Upper lobe of left lung (tissue), 6 donors: ENCODE measurements around the gene PPP3CA. TPM values are rescaled to one million over a fixed set of nuclear protein-coding genes. Genes with fewer than 3 reads are reported as not detected.

Source experiments
- ATAC-seq, 2 donors: fragments of 200-7000 bp; cut with Tn5 transposase; one replicate each; pipeline ENCODE4 v1.9.1; 2022; ENCODE audit warnings: mild to moderate bottlenecking in 2 of 2, moderate library complexity in 2 of 2; ENCODE audit not compliant: low FRiP score in 2 of 2
- DNase-seq, 2 donors: peaks; one replicate each; pipeline ENCODE4 v3.0.0-alpha.2; 2019 to 2020
- H3K27ac ChIP-seq, 4 donors: fragments of 200-600 bp; sonication (generic); one replicate each; pipeline ENCODE4 v1.5.1; 2016 to 2019
- H3K27me3 ChIP-seq, 4 donors: fragments of 200-600 bp; sonication (generic); one replicate each; pipeline ENCODE4 v1.5.1; 2017 to 2019
- H3K36me3 ChIP-seq, 4 donors: fragments of 200-600 bp; sonication (generic); one replicate each; pipeline ENCODE4 v1.5.1; 2016 to 2019
- H3K4me1 ChIP-seq, 4 donors: fragments of 200-600 bp; sonication (generic); one replicate each; pipeline ENCODE4 v1.5.1; 2018 to 2019
- H3K4me3 ChIP-seq, 4 donors: fragments of 200-600 bp; sonication (generic); one replicate each; pipeline ENCODE4 v1.5.1; 2017 to 2019; ENCODE audit warnings: mild to moderate bottlenecking in 2 of 4, moderate library complexity in 1 of 4
- H3K9me3 ChIP-seq, 4 donors: fragments of 200-600 bp; sonication (generic); one replicate each; pipeline ENCODE4 v1.5.1; 2018 to 2019
- EP300 ChIP-seq, 4 donors: sonication (generic); formaldehyde crosslinking; IDR thresholded peaks; one replicate each; pipeline ENCODE4 v1.5.1; 2017; ENCODE audit warnings: antibody characterized with exemption in 4 of 4, control low read depth in 2 of 4
- POLR2A ChIP-seq, 4 donors: fragments of 450-650 bp; IDR thresholded peaks; one replicate each; pipeline ENCODE4 v1.5.1; 2016 to 2017; ENCODE audit warnings: antibody characterized with exemption in 4 of 4, mild to moderate bottlenecking in 2 of 4
- POLR2AphosphoS5 ChIP-seq, 2 donors: sonication (generic); formaldehyde crosslinking; IDR thresholded peaks; one replicate each; pipeline ENCODE4 v1.5.1; 2017; ENCODE audit warnings: antibody characterized with exemption in 2 of 2
- WGBS, 2 donors: methylation state at CpG; one replicate each; pipeline ENCODE4 v1.1.5; 2017 to 2018; 5-methylcytosine and 5-hydroxymethylcytosine counted together
- total RNA-seq, 6 donors: library from RNA; depleted of rRNA in 4 of 6; stranded (reverse); fragments of >200 nt in 4 of 6; gene quantifications; one replicate each; pipeline versions ENCODE4 v1.1.0 to v1.2.1, GENCODE V29; 2016 to 2021
- TF ChIP-seq, protein P1 (sequence below), 6 experiments: fragments of 450-650 bp in 4 of 6; fragments of 200-600 bp in 2 of 6; sonication (generic) in 2 of 6; IDR thresholded peaks; one replicate each; pipeline ENCODE4 v1.5.1; 2016 to 2019; ENCODE audit warnings: antibody characterized with exemption in 6 of 6
- donor health status: DM: no; HTN: no; CAD: no; lungs with moderate emphysema.
- donor health status: DM: no; HTN: yes; CAD: no; lungs with severe emphysema.

PPP3CA gene
- total RNA-seq, 6 donors from 2014 or later = 28.3 to 62.0 (median 50.0) TPM

DNA sequence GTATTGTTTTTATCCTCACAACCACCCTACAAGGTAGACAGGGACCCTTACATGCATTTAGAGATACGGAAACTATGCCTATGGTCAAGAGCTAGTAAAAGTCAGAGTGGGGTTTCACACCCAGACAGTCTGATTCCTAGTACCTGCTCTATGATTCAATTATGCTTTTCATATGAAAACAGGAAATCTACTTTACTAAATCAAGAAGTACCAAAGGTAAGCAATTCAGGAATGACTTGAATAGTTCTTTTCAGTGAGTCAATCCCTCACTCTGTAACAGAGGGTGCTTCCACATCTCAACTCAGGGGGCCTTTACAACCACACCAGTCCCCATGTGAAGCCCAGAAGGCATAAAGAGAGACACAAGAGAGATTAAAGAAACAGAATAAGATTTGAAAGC lies 191.4 kb downstream of the PPP3CA start:
- no peak overlapping the region for H3K27ac ChIP-seq
- no peak overlapping the region for H3K4me3 ChIP-seq
- H3K36me3 ChIP-seq = no peaks in the 10 kb centered on the region
- TF ChIP-seq POLR2A (IDR thresholded peaks at IDR 0.05) (no peak), POLR2AphosphoS5 (IDR thresholded peaks at IDR 0.05) (no peak), EP300 (IDR thresholded peaks at IDR 0.05) (no peak)
- TF ChIP-seq, protein P1, sequence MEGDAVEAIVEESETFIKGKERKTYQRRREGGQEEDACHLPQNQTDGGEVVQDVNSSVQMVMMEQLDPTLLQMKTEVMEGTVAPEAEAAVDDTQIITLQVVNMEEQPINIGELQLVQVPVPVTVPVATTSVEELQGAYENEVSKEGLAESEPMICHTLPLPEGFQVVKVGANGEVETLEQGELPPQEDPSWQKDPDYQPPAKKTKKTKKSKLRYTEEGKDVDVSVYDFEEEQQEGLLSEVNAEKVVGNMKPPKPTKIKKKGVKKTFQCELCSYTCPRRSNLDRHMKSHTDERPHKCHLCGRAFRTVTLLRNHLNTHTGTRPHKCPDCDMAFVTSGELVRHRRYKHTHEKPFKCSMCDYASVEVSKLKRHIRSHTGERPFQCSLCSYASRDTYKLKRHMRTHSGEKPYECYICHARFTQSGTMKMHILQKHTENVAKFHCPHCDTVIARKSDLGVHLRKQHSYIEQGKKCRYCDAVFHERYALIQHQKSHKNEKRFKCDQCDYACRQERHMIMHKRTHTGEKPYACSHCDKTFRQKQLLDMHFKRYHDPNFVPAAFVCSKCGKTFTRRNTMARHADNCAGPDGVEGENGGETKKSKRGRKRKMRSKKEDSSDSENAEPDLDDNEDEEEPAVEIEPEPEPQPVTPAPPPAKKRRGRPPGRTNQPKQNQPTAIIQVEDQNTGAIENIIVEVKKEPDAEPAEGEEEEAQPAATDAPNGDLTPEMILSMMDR (IDR thresholded peaks at IDR 0.05) = no peak
- H3K9me3 ChIP-seq = no peaks in the 10 kb centered on the region
- no peaks in the 10 kb centered on the region for H3K27me3 ChIP-seq
- ATAC-seq = no peak
- 91 to 100% methylated on average over 1 of the region's 1 CpG for WGBS, 2 donors
- DNase-seq = no peak
- H3K4me1 ChIP-seq = peaks cover 0 to 7% (median 1%) of the 10 kb centered on the region in 4 donors

DNA sequence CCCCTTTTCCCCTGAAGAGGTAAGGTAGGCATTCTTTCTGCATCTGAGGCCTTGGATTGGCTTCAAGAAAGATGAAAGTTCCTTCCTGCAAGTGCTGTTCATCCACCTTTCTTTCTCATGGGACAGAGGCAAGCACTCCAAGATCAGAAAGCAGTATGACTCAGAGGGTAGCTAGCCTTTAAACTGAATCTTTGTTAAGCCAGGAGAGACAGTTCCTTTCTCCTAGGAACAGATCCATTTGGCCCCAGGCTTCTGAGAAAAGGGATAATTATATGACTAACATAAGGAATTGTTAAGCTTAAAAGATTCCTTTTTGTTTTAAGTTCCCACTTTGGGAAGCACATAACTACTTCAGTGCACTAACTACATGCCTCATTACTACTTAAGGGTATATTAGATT lies 192.0 kb downstream of the PPP3CA start:
- TF ChIP-seq POLR2A (IDR thresholded peaks at IDR 0.05) (no peak), EP300 (IDR thresholded peaks at IDR 0.05) (no peak), POLR2AphosphoS5 (IDR thresholded peaks at IDR 0.05) (no peak)
- TF ChIP-seq, protein P1 (IDR thresholded peaks at IDR 0.05) = no peak
- no peak for ATAC-seq
- H3K9me3 ChIP-seq = no peaks in the 10 kb centered on the region
- no peak overlapping the region for H3K27ac ChIP-seq
- no peaks in the 10 kb centered on the region for H3K27me3 ChIP-seq
- no peaks in the 10 kb centered on the region for H3K36me3 ChIP-seq
- DNase-seq = no peak
- H3K4me3 ChIP-seq = no peak overlapping the region
- H3K4me1 ChIP-seq = peaks cover 0 to 7% (median 1%) of the 10 kb centered on the region in 4 donors

DNA sequence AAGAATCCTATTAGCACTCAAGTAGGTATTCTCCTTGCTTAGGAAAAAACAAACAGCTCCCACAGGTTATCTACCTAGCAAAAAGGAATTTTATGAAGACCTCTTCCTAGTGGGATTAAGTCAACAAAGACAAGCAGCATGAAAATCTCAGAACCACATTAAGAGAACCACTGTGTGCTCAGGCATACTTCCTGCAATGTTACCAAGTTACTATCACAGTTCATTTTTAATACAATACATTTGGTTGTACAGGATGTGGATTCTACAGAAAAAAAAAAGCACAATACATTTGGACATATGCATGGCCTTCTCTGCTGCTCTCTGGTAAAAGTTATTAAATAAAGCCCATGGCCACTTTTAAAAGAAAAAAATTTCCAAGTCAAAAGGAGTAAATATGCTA lies 193.7 kb downstream of the PPP3CA start:
- no peak for ATAC-seq
- DNase-seq = no peak
- no peaks in the 10 kb centered on the region for H3K9me3 ChIP-seq
- H3K27ac ChIP-seq = no peak overlapping the region
- no peak overlapping the region for H3K4me3 ChIP-seq
- no peaks in the 10 kb centered on the region for H3K36me3 ChIP-seq
- TF ChIP-seq, protein P1 (IDR thresholded peaks at IDR 0.05) = no peak
- no peak for TF ChIP-seq POLR2AphosphoS5 (IDR thresholded peaks at IDR 0.05)
- no peak for TF ChIP-seq EP300 (IDR thresholded peaks at IDR 0.05)
- no peak for TF ChIP-seq POLR2A (IDR thresholded peaks at IDR 0.05)
- H3K4me1 ChIP-seq = peaks cover 0 to 7% (median 1%) of the 10 kb centered on the region in 4 donors
- H3K27me3 ChIP-seq = no peaks in the 10 kb centered on the region

DNA sequence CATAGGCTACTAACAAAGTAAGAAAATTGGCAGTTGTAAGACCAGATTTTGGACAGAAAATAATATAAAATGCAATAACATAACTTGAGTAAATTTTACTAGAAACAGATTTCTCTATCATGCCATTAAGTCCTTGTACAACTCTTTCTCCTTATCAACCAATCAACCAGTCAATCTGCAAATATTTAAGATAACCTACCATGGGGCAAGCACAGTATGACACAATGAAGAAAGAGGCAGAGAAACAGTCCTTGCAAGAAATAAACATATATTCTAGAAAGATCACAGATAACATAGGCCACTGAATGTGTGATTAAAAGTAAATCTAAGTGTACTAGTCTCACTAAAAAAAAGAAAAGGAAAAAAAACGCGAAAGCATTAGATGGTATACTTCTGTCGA lies 194.8 kb downstream of the PPP3CA start:
- no peak overlapping the region for H3K27ac ChIP-seq
- no peak overlapping the region for H3K4me3 ChIP-seq
- DNase-seq (no peak), ATAC-seq (no peak)
- no peaks in the 10 kb centered on the region for H3K36me3 ChIP-seq
- whole genome bisulfite sequencing, 2 donors = 95 to 100% methylated on average over 3 of the region's 3 CpGs
- peaks cover 0 to 7% (median 1%) of the 10 kb centered on the region in 4 donors for H3K4me1 ChIP-seq
- TF ChIP-seq EP300 (IDR thresholded peaks at IDR 0.05) (no peak), POLR2AphosphoS5 (IDR thresholded peaks at IDR 0.05) (no peak), POLR2A (IDR thresholded peaks at IDR 0.05) (no peak)
- TF ChIP-seq, protein P1 (IDR thresholded peaks at IDR 0.05) = no peak
- no peaks in the 10 kb centered on the region for H3K27me3 ChIP-seq
- no peaks in the 10 kb centered on the region for H3K9me3 ChIP-seq

DNA sequence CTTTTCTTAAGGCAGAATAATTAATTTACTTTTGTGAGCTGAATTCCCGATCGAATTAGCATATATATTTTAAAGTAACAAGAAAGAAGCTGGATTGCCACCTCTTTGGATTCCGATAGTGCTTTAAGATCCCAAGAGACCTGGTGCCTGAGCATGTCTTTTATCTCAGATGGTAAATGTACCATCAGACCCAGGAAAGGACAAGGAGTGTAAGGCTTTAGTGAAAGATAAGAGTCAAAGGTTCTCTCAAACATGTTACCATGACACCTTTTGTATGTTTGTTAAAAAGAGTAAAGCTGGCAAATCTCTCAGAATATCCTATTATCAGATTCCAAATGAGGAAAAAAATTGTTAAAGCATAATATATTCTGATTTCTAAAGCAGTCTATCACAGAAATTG lies 198.8 kb downstream of the PPP3CA start:
- Histone ChIP-seq H3K27me3 (no peaks in the 10 kb centered on the region), H3K4me1 (peaks cover 0 to under 1% (median 0%) of the 10 kb centered on the region in 4 donors), H3K9me3 (no peaks in the 10 kb centered on the region), H3K36me3 (no peaks in the 10 kb centered on the region), H3K4me3 (no peak overlapping the region), H3K27ac (no peak overlapping the region)
- no peak for DNase-seq
- WGBS, 2 donors = 90 to 92% methylated on average over 3 of the region's 3 CpGs
- TF ChIP-seq, protein P1 (IDR thresholded peaks at IDR 0.05) = no peak
- TF ChIP-seq POLR2A (IDR thresholded peaks at IDR 0.05) (no peak), EP300 (IDR thresholded peaks at IDR 0.05) (no peak), POLR2AphosphoS5 (IDR thresholded peaks at IDR 0.05) (no peak)
- ATAC-seq = no peak
